K562 (cell line): Measurements from ENCODE around the gene OR3A3. TPM values are rescaled to one million over a fixed set of nuclear protein-coding genes. Genes with fewer than 3 reads are reported as not detected.

Experiments
- ATAC-seq: fragments of 200-7000 bp; cut with Tn5 transposase; 3 replicates; pipeline ENCODE4 v1.9.1; 2020; ENCODE audit warnings: moderate library complexity
- BruUV-seq: library from RNA; stranded (reverse); fragments of 400-500 nt; replicated peaks from 2 replicates; lab custom pipeline; 2021; lab: Mats Ljungman, UMichigan
- CTCF ChIA-PET: fragments of 300-600 bp; formaldehyde crosslinking; extraction: SDS; loops from one replicate; lab custom pipeline; 2021; ENCODE audit warnings: low intra/inter-chr PET ratio; lab: Yijun Ruan, JAX
- POLR2A ChIA-PET: fragments of 300-600, 350-650 bp; sonication (Branson Sonifier 250); formaldehyde crosslinking; extraction: SDS; loops from one replicate; lab custom pipeline; 2021; ENCODE audit warnings: antibody characterized with exemption, inconsistent platforms; lab: Yijun Ruan, JAX
- DNase-seq, 4 experiments: peaks; one replicate each; pipeline versions ENCODE4 v3.0.0 to v3.0.0-alpha.2; 2011 to 2018; ENCODE audit warnings: low spot score in 3 of 4, mixed read lengths in 3 of 4; ENCODE audit errors: extremely low read depth in 1 of 4
- FAIRE-seq: peaks from 2 replicates; lab custom pipeline; 2011; peaks lifted over from hg19 to GRCh38; lab: Jason Lieb, UNC
- H2AFZ ChIP-seq: 2 replicates; pipeline ENCODE4 v1.6.0; 2011; ENCODE audit warnings: low read depth, low read length, control low read depth, inconsistent platforms
- H3K27ac ChIP-seq: fragments of 200-600 bp; 3 replicates; pipeline ENCODE4 v1.8.0; 2011; ENCODE audit warnings: low read depth, mild to moderate bottlenecking, control low read depth, inconsistent platforms, low read length, moderate library complexity, mixed read lengths; ENCODE audit errors: extremely low read depth
- H3K27me3 ChIP-seq, 2 experiments: fragments of 300-600 bp in 1 of 2; 2 replicates in 1 of 2; 3 replicates in 1 of 2; pipeline versions ENCODE4 v1.6.0 to v1.8.0; 2011; ENCODE audit warnings: inconsistent platforms in 2 of 2, low read length in 2 of 2, mild to moderate bottlenecking in 1 of 2, mixed read lengths in 1 of 2, moderate library complexity in 1 of 2; ENCODE audit not compliant: control insufficient read depth in 2 of 2, insufficient read depth in 2 of 2
- H3K36me3 ChIP-seq: fragments of 300-600 bp; 3 replicates; pipeline ENCODE4 v1.8.0; 2011; ENCODE audit warnings: mild to moderate bottlenecking, low read length, inconsistent platforms; ENCODE audit not compliant: control insufficient read depth, insufficient read depth
- H3K4me1 ChIP-seq, 2 experiments: fragments of 200-600 bp in 1 of 2; replicated peaks in 1 of 2; 2 replicates in 1 of 2; 3 replicates in 1 of 2; pipeline versions ENCODE4 v1.5.1 to v1.8.0; 2011; ENCODE audit warnings: inconsistent platforms in 2 of 2, low read length in 2 of 2, mild to moderate bottlenecking in 1 of 2, mixed read lengths in 1 of 2, moderate library complexity in 1 of 2; ENCODE audit not compliant: control insufficient read depth in 2 of 2, insufficient read depth in 2 of 2
- H3K4me2 ChIP-seq: 2 replicates; pipeline ENCODE4 v1.6.1; 2011; ENCODE audit warnings: low read length, control low read depth, inconsistent platforms, mixed read lengths; ENCODE audit not compliant: insufficient read depth
- H3K4me3 ChIP-seq: fragments of 200-600 bp; sonication (generic), shearing (Covaris generic); 2 replicates; pipeline ENCODE4 v1.5.1; 2016; ENCODE audit warnings: control low read depth, inconsistent platforms
- H3K79me2 ChIP-seq: fragments of 200-600 bp; 3 replicates; pipeline ENCODE4 v1.8.0; 2011; ENCODE audit warnings: low read length, inconsistent platforms; ENCODE audit not compliant: control insufficient read depth, insufficient read depth
- H3K9ac ChIP-seq, 2 experiments: 2 replicates each; pipeline versions ENCODE4 v1.6.0 to v1.6.1; 2011; ENCODE audit warnings: low read depth in 2 of 2, low read length in 2 of 2, control low read depth in 1 of 2, inconsistent platforms in 1 of 2, mild to moderate bottlenecking in 1 of 2, mixed read lengths in 1 of 2; ENCODE audit not compliant: insufficient read depth in 1 of 2
- H3K9me1 ChIP-seq: one replicate; pipeline ENCODE4 v1.6.0; 2011; ENCODE audit warnings: inconsistent platforms, mild to moderate bottlenecking, low read length, moderate library complexity; ENCODE audit not compliant: control insufficient read depth, insufficient read depth
- H3K9me3 ChIP-seq: replicated peaks from 2 replicates; pipeline ENCODE4 v1.5.1; 2011; ENCODE audit warnings: low read depth, low read length, inconsistent platforms; ENCODE audit not compliant: control insufficient read depth, insufficient read depth
- H4K20me1 ChIP-seq: replicated peaks from 2 replicates; pipeline ENCODE4 v1.6.1; 2011; ENCODE audit warnings: low read length, inconsistent platforms, mixed read lengths; ENCODE audit not compliant: control insufficient read depth, insufficient read depth
- ATF1 ChIP-seq, 2 experiments: fragments of 450-650 bp in 1 of 2; IDR thresholded peaks; 2 replicates each; pipeline ENCODE4 v1.6.1; 2016; ENCODE audit warnings: missing compliant biosample characterization in 1 of 2, missing genetic modification characterization in 1 of 2
- BDP1 ChIP-seq: IDR thresholded peaks from 3 replicates; pipeline ENCODE4 v1.6.1; 2011; ENCODE audit not compliant: insufficient read length, insufficient read depth
- CAMTA2 ChIP-seq: fragments of 250-450 bp; sonication (Bioruptor Pico); conservative IDR thresholded peaks from 2 replicates; pipeline ENCODE4 v1.5.1; 2022
- KAT8 ChIP-seq: fragments of 450-650 bp; IDR thresholded peaks from 2 replicates; pipeline ENCODE4 v1.6.1; 2016; ENCODE audit warnings: low read depth, mild to moderate bottlenecking
- KDM2B ChIP-seq: fragments of 250-450 bp; sonication (Bioruptor Pico); IDR thresholded peaks from 2 replicates; pipeline ENCODE4 v1.8.0; 2021; ENCODE audit warnings: mild to moderate bottlenecking, moderate library complexity
- KLF10 ChIP-seq: fragments of 250-450 bp; sonication (Bioruptor Pico); IDR thresholded peaks from 2 replicates; pipeline ENCODE4 v1.6.1; 2021; ENCODE audit warnings: matching md5 sums
- KLF13 ChIP-seq: fragments of 450-650 bp; IDR thresholded peaks from 2 replicates; pipeline ENCODE4 v1.6.1; 2016; ENCODE audit warnings: missing genetic modification characterization, low read depth, mild to moderate bottlenecking, missing compliant biosample characterization, moderate library complexity, borderline replicate concordance
- NFRKB ChIP-seq: fragments of 450-650 bp; IDR thresholded peaks from 2 replicates; pipeline ENCODE4 v1.6.1; 2016; ENCODE audit warnings: low read depth
- POLR2G ChIP-seq: fragments of 200-400 bp; formaldehyde crosslinking; IDR thresholded peaks from 2 replicates; pipeline ENCODE4 v1.6.1; 2017; ENCODE audit warnings: low read depth, mild to moderate bottlenecking, antibody characterized with exemption, low read length, moderate library complexity
- POLR3G ChIP-seq: IDR thresholded peaks from 2 replicates; pipeline ENCODE4 v1.6.1; 2011; ENCODE audit not compliant: insufficient read length, insufficient replicate concordance; ENCODE audit errors: extremely low read depth
- PPARD ChIP-seq: fragments of 250-450 bp; sonication (Bioruptor Pico); IDR thresholded peaks from 2 replicates; pipeline ENCODE4 v1.8.0; 2022; ENCODE audit warnings: inconsistent platforms, mild to moderate bottlenecking, moderate library complexity
- PRPF4 ChIP-seq: fragments of 200-400 bp; formaldehyde crosslinking; IDR thresholded peaks from one replicate; pipeline ENCODE4 v1.6.1; 2017; ENCODE audit warnings: low read length, low read depth, mild to moderate bottlenecking; ENCODE audit not compliant: insufficient read depth, poor library complexity, severe bottlenecking
- TBL1XR1 ChIP-seq, 2 experiments: IDR thresholded peaks; 2 replicates each; pipeline ENCODE4 v1.6.1; 2012; ENCODE audit warnings: improper control_type of control experiment in 2 of 2, low read length in 2 of 2, mild to moderate bottlenecking in 1 of 2
- ZFP1 ChIP-seq: fragments of 450-650 bp; formaldehyde crosslinking; IDR thresholded peaks from 2 replicates; pipeline ENCODE4 v1.4.0; 2020; ENCODE audit warnings: mild to moderate bottlenecking, mixed read lengths
- ZNF143 ChIP-seq: sonication (generic); formaldehyde crosslinking; IDR thresholded peaks from 2 replicates; pipeline ENCODE4 v1.9.0; 2022; ENCODE audit warnings: mild to moderate bottlenecking, missing genetic modification reagents
- ZNF224 ChIP-seq: sonication (generic); formaldehyde crosslinking; IDR thresholded peaks from 2 replicates; pipeline ENCODE4 v1.8.0; 2022; ENCODE audit warnings: mild to moderate bottlenecking, missing genetic modification reagents
- ZNF436 ChIP-seq: fragments of 250-450, 450-650 bp; sonication (Bioruptor Pico); formaldehyde crosslinking; IDR thresholded peaks from 2 replicates; pipeline ENCODE4 v1.7.0; 2020; ENCODE audit warnings: mild to moderate bottlenecking
- WGBS: fragments of 100-300 bp; shearing (Covaris generic); methylation state at CpG from one replicate; pipeline ENCODE4 v1.1.6; 2016; ENCODE audit warnings: low coverage, mixed read lengths; ENCODE audit not compliant: insufficient coverage; ENCODE audit errors: missing lambda C conversion rate; 5-methylcytosine and 5-hydroxymethylcytosine counted together
- in situ Hi-C: fragments of 300-500 bp; cut with MboI; formaldehyde crosslinking; loops from 4 replicates; pipeline ENCODE4 v1.15.0; 2018; ENCODE audit warnings: inconsistent platforms, mixed read lengths
- intact Hi-C: fragments of 100-400 bp; cut with micrococcal nuclease; formaldehyde crosslinking; loops from 2 replicates; pipeline ENCODE4 v1.14.2; 2022
- polyA plus RNA-seq, 8 experiments: library from polyadenylated mRNA; depleted of rRNA in 4 of 8; stranded (reverse) in 5 of 8; unstranded in 3 of 8; fragments of >200 nt; fragmentation: Nextera tagmentation in 2 of 8; fragmentation: Illumina TruSeq in 1 of 8; extraction: Ambion mirVana in 2 of 8; extraction: Trizol in 1 of 8; gene quantifications; 2 replicates each; pipeline versions ENCODE4 v1.2.1 to v1.2.3, GENCODE V29; 2011 to 2014; ENCODE audit warnings: inconsistent platforms in 1 of 8, missing spikeins in 1 of 8
- total RNA-seq, 7 experiments: library from RNA; depleted of rRNA in 6 of 7; stranded (reverse); fragments of >200 nt in 6 of 7; fragmentation: Illumina TruSeq in 2 of 7; extraction: Trizol in 2 of 7; gene quantifications; 2 replicates each; pipeline versions ENCODE4 v1.2.1 to v1.2.3, GENCODE V29; 2011 to 2021; ENCODE audit warnings: low replicate concordance in 1 of 7
- TF ChIP-seq, protein P1 (sequence below): sonication (generic); formaldehyde crosslinking; IDR thresholded peaks from 2 replicates; pipeline ENCODE4 v1.8.0; 2022; ENCODE audit warnings: missing genetic modification reagents, mild to moderate bottlenecking, borderline replicate concordance

The OR3A3 gene
- total and polyA plus RNA-seq, 9 of the 15 experiments (the other 6 are each of a cell fraction or from before 2014, with no cell fraction given): not detected

- POLR2A ChIA-PET: no interaction called here
- Histone ChIP-seq H3K27me3 (no peaks in the 10 kb centered on the region), H2AFZ (no peak within 1 kb of the TSS), H3K27ac (no peak within 1 kb of the TSS), H4K20me1 (no peaks in the 10 kb centered on the region), H3K9ac (no peak within 1 kb of the TSS), H3K9me1 (no peaks in the 10 kb centered on the region), H3K4me3 (no peak within 1 kb of the TSS), H3K4me2 (no peak within 1 kb of the TSS), H3K9me3 (no peaks in the 10 kb centered on the region), H3K4me1 (no peaks in the 10 kb centered on the region), H3K79me2 (no peaks in the 10 kb centered on the region), H3K36me3 (no peaks in the 10 kb centered on the region)
- ATAC-seq: no peak
- no peak for DNase-seq
- FAIRE-seq: no peak
- CTCF ChIA-PET: no interaction called here
- in situ Hi-C loops: no loop called here
- TF ChIP-seq TBL1XR1 (IDR thresholded peaks at IDR 0.05; ENCODE audit: low read length in 2 of 2): no peak
- no peak for TF ChIP-seq PPARD (CRISPR knock-in tag)
- TF ChIP-seq ATF1 (CRISPR knock-in tag; IDR thresholded peaks at IDR 0.05): no peak
- TF ChIP-seq ATF1 (tag; IDR thresholded peaks at IDR 0.05): no peak
- TF ChIP-seq ZNF224: no peak
- no peak for TF ChIP-seq BDP1
- no peak for TF ChIP-seq ZFP1 (CRISPR knock-in tag)
- TF ChIP-seq KLF13 (tag): no peak
- no peak for TF ChIP-seq NFRKB
- no peak for TF ChIP-seq KLF10 (CRISPR knock-in tag)
- no peak for TF ChIP-seq KDM2B (CRISPR knock-in tag)
- no peak for TF ChIP-seq CAMTA2
- no peak for TF ChIP-seq POLR2G
- no peak for TF ChIP-seq ZNF143
- TF ChIP-seq, protein P1, sequence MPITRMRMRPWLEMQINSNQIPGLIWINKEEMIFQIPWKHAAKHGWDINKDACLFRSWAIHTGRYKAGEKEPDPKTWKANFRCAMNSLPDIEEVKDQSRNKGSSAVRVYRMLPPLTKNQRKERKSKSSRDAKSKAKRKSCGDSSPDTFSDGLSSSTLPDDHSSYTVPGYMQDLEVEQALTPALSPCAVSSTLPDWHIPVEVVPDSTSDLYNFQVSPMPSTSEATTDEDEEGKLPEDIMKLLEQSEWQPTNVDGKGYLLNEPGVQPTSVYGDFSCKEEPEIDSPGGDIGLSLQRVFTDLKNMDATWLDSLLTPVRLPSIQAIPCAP (CRISPR knock-in tag): no peak
- no peak for TF ChIP-seq PRPF4
- TF ChIP-seq POLR3G: no peak
- no peak for TF ChIP-seq ZNF436 (CRISPR knock-in tag)
- no peak for TF ChIP-seq KAT8
- intact Hi-C loops: no loop called here
- BruUV-seq: no TSS peak
- WGBS: 0% methylated on average over 1 of the region's 1 CpG
Measured at GRCh38 chr17:3398310-3398709, 12.9 kb upstream of the OR3A3 start, which contains the start of gene OR1E1. Gene OR1E1, minus strand, starts transcription at chr17:3398410. Its CDS starts 0 bp downstream, at chr17:3398410.
